ENCODE measurements around the gene ARID2.

DNA sequence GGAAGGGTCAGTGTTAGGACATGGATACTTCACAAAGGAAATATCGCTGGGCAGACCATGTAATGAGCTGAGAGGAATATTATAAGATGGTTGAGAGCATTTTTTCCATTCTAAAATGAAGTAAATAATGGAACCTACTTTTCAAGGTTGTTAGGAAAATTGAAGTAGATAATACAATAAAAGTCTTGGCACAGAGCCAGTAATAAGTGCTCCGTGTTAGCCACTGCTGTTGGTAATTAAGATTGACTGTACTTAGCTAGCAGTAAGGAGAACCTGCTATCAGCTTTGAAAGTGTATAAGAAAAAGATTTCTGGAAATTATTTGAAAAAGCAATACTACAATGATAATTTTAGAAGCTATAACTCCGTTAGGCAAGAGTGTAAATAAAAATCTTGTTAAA lies 183.3 kb downstream of the ARID2 start:
- TF ChIP-seq, protein P1, sequence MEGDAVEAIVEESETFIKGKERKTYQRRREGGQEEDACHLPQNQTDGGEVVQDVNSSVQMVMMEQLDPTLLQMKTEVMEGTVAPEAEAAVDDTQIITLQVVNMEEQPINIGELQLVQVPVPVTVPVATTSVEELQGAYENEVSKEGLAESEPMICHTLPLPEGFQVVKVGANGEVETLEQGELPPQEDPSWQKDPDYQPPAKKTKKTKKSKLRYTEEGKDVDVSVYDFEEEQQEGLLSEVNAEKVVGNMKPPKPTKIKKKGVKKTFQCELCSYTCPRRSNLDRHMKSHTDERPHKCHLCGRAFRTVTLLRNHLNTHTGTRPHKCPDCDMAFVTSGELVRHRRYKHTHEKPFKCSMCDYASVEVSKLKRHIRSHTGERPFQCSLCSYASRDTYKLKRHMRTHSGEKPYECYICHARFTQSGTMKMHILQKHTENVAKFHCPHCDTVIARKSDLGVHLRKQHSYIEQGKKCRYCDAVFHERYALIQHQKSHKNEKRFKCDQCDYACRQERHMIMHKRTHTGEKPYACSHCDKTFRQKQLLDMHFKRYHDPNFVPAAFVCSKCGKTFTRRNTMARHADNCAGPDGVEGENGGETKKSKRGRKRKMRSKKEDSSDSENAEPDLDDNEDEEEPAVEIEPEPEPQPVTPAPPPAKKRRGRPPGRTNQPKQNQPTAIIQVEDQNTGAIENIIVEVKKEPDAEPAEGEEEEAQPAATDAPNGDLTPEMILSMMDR (IDR thresholded peaks at IDR 0.05) = no peak
- TF ChIP-seq ZFX (IDR thresholded peaks at IDR 0.05; ENCODE audit: borderline replicate concordance) = no peak

Measured in 22Rv1 (cell line).